GM18507 (cell line): ENCODE data around the gene ATG2B.
"Not testable (repeated sequence)": the region's sequence is repeated elsewhere in the genome, so short reads cannot be mapped to it uniquely, and the experiment has no call there.

ENCODE experiments used
- DNase-seq: peaks from one replicate; pipeline ENCODE4 v3.0.0; 2011; ENCODE audit warnings: low read depth; ENCODE audit not compliant: insufficient read length; ENCODE audit errors: extremely low spot score
- FAIRE-seq: peaks from 2 replicates; lab custom pipeline; 2011; peaks lifted over from hg19 to GRCh38; lab: Jason Lieb, UNC

ATG2B gene

DNA sequence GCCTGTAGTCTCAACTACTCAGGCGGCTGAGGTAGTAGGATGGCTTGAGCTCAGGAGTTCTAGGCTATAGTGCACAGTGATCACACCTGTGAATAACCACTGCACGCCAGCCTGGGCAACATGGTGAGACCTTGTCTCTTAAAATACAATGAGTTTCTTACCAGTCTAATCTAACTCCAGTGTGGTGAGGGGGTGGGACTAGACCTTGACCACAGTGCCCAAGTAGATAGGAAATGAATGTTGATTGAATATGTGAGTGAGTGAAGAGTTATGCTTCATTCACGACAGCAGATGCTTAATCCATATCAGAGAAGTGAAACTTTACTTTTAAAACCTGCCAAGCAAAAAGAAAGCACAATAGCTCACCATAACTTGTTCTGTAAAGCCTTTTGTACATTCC lies 17.6 kb upstream of the ATG2B start:
- FAIRE-seq (peak; percentile 50), DNase-seq (no peak)

DNA sequence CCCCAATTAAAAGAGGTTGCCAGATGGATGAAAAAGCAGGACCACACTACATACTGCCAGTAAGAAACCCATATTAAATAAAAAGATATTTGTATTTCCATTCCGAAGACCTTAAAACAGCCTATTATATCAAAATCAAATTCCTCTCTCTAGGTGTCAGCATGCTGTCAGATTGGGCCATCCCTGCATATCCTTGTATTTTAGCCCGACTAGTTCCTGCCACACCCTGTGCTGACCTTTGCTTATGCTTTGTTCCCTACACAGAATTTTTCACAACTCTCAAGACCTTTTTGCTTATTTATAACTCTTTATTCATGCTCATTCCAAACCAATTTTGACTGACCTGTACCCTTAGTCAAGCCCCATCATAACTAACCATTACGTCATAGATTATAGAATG lies 13.0 kb upstream of the ATG2B start:
- FAIRE-seq (no peak), DNase-seq (no peak)

DNA sequence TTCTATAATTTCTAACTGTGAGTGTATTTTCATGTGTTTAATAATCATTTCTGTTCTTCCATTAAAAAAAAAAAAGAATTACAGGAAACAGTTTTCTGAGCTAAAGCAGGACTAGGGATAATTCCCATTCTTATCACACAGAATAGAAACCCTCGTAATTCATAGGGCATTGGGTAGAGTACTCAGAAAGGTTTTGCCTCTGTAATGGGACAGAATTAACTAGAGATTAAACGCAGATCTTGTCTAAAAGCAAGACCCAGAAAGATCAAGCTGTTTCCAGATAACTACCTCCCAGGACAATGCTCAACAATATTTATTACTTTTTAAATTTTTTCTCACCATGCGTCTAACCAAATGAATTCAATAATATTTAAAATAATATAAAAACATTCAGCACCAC lies 10.4 kb upstream of the ATG2B start:
- no peak for FAIRE-seq
- no peak for DNase-seq

DNA sequence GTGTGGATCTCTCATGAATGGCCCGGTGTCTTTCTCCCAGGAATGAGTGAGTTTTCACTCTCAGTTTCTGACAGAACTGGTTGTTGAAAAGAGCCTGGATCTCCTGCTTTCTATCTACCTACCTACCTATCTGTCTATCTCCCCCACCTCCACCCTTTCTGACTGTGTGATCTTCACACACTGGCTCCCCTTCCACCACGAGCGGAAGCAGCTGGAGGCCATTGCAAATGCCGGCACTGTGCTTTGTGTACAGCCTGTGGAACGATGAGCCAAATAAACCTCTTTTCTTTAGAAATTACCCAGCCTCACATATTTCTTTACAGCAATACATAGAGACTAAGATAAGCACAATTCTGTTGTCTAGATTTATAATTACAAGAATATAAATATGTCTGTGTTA lies 7.4 kb upstream of the ATG2B start:
- FAIRE-seq (no peak), DNase-seq (no peak)

DNA sequence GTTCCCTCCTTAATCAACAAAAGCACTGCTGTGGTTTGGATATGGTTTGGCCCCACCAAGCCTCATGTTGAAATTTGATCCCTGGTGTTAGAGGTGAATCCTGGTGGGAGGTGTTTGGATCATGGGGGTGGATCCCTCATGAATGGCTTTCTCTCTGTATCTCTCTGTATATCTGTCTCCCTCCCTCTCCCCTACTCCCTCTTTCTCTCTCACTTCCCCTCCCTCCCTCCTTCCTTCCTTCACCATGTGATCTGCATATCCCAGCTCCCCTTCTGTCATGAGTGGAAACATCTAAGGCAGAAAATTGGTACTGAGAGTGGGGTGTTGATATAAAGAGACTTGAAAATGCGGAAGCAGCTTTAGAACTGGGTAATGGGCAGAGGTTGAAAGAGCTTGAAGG lies 5.4 kb upstream of the ATG2B start:
- no peak for DNase-seq
- FAIRE-seq, result no peak

DNA sequence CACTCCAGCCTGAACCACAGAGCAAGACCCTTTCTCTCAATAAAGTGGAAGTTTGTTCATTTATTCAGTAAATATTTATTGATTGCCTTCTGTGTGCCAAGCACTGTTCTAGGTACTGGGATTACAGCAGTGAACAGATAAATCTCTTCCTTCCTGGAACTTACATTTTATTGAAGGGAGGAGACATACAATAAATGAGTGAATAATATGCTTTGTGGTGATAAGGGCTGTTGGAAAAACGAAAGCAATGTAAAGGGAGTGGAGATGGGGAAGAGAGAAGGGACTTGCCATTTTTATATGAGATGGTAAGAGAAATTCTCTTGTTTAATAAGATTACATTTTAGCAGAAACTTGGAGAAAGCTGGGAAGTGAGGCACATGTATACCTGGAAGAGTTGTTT lies 1.8 kb upstream of the ATG2B start:
- no peak for FAIRE-seq
- DNase-seq, result no peak

DNA sequence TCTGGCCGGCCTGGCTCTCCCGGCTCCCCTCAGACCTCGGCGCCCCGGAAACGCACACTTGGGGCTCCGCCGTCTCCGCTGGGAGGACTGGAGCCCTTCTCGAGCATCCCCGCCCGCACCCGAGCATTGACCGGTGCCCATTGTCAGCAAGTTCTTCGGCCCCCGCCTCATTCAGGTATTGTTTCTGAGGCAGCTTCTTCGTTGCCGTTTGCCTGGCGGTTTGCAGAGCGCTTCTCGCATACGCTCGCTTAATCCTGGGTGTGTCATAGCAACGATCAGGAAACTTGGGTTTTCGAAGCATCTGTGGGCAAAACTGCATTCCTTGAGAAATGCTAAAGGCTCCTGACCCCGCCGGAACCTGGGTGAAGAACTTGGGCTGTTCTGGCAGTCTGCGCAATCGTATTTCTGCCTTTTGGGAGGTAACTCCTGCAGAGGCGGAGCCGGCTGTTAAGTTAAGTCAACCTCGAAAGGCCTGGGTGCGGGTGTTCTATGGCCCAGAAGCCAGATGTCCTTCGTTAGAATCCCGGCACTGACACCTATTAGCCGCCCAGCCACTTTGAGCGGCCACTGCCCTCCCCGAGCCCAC lies 703 bp upstream of the ATG2B start:
- peak; percentile 46 for FAIRE-seq
- no peak for DNase-seq

DNA sequence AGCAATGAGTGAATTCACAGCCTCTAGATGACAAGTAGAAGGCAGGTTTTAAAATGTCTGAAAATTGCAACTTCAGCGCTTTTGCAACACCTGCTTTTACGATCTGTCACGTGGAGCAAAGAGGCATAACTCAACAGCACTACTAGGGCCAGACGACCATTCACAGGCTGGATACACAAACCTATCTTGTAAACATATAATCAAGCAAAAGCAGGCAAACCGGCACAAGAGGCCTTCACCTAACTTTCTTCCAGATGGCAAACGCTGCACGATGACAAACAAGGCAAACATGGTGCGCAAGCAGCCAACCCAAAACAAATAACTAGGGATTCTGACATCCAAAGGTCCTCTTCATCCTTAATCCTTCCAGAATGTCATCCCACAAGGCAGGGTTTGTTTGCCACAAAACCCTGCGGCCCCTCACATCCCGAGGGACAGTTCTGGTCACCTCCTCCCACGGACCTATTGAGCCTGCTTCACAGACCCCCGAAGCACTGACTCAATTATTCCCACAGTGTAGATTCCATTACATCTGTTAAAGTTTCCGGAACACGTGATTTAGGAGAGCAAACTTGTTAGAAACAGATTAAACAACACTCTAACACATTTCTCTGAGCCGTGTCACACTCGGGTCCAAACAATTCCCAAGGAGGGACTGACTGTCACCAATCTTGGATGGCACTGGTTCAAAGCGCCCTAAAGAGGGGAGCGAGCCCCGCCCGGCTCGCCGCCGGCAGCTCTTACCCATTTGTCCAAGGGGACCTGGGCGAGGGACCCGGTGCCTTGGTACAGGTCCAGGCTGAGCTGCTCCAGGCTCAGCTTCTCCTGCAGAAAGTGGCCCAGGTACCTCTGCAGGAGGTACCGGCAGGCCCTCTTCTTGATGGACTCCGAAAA lies 823 bp downstream of the ATG2B start:
- FAIRE-seq (peak; percentile 76), DNase-seq (no peak)

DNA sequence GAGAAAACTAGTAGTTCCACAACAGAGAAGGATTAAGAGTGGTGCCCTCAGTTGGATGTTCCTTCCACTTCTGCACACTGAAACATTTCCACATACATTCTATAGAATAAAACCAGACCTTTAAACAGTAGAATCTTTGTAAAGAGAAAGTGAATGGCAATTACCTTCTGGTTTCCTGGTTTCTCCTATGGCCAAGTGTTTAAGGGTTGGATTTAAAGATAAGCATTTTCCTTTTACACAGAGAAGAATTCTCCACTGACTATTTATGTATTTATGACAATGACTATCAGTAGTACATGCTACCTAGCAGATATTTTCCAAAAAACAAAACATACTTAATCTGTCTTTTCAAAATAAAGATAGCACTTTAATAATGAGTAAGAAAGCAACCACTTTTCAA lies 3.2 kb downstream of the ATG2B start:
- DNase-seq (no peak), FAIRE-seq (no peak)

DNA sequence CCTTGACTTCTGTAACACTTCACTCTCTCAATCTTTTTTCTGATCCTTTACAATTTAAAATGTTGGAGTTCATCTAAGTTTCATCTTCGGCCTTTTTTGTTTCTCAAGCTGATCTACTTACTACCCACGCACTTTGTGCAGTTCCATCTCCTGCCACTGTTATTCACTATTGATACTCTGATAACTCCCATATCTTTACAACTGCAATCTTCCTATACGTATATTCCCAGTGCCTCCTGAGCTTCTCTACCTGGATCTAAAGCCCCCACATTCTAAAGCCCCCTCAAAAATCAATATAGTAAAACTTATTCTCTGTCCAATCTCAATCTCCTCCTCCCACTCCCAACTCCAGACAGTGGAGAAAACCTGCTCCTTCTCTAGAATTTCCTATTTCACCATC lies 5.9 kb downstream of the ATG2B start:
- FAIRE-seq (no peak), DNase-seq (no peak)

DNA sequence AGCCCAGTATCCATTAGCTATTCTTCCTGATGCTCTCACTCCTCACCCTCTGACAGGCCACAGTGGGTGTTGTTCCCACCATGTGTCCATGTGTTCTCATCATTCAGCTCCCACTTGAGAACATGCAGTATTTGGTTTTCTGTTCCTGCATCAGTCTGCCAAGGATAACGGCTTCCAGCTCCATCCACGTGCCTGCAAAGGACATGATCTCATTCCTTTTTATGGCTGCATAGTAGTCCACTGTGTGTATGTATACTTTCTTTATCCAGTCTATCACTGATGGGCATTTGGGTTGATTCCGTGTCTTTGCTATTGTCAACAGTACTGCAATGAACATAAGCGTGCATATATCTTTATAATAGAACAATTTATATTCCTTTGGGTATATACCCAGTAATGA lies 8.9 kb downstream of the ATG2B start:
- no peak for DNase-seq
- FAIRE-seq, result no peak

DNA sequence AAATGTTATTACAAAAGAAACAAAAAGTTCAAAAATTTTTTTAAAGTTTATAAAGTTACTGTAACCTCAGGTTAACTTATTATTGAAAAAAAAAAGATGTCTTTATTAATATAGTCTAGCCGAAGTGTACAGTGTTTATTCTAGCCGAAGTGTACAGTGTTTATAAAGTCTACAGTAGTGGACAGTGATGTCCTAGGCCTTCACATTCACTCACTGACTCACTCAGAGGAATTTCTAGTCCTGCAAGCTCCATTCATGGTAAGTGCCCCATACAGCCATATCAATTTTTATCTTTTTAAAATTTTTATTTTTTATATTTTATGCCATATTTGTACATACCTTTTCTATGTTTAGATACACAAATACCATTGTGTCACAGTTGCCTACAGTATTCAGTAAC lies 10.4 kb downstream of the ATG2B start:
- FAIRE-seq (no peak), DNase-seq (no peak)

DNA sequence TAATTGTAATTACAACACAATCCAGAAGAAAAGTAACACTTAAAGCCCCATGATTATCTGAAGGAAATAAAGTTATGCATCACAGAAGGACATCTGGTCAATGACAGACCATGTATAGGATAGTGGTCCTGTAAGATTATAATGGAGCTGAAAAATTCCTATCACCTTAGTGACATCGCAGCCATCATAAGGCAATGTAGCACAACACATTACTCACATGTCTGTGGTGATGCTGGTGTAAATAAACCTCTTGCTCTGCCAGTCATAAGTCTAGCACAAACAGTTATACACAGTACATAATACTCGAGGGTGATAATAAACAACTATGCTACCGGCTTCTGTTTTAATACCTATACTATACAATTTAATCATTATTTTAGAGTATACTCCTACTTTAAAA lies 11.2 kb downstream of the ATG2B start:
- DNase-seq (no peak), FAIRE-seq (no peak)

DNA sequence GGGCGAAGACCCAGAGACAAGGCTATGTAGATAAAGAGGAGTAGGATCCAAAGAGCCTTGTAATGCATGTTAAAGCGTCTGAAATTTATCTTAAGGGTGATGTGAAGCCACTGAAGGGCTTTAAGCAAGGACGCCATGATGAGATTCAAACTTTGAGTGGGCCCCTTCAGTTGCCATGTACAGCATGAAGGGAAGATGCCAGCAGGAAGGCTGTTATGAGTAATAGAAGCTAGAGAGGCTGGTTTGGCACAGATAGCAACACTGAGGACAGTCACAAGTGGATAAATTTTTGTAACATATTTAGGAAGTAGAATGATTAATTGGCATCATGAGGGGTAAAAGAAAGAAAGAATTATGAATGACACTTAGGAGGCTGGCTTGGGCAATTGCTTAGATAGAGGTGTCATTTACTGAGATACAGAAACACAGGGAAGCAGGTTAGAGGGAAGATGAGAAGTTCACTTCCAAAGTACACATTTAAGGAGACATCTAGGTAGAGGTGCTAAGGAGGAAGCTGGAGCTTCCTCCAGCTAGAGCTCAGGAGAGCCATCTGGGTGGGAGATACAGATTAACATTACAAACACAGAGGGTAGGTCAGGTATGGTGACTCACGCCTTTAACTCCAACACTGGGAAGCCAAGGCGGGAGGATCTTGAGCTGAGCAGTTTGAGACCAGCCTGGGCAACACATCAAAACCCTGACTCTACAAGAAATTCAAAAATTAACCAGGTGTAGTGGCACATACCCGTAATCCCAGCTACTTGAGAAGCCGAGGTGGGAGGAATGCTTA lies 13.7 kb downstream of the ATG2B start:
- DNase-seq, result no peak
- FAIRE-seq, result no peak

DNA sequence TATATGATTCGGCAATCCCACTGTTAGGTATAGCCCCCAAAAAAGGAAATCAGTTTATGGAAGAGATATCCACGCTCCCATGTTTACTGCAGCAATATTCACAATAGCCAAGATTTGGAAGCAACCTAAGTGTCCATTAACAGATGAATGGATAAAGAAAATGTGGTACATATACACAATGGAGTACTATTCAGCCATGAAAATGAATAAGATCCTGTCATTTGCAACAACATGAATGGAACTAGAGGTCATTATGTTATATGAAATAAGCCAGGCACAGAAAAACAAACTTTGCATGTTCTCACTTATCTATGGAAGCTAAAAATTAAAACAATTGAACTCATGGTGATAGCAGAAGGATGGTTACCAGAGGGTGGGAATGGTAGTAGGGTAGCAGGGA lies 15.2 kb downstream of the ATG2B start:
- DNase-seq, FAIRE-seq: not testable (repeated sequence)

DNA sequence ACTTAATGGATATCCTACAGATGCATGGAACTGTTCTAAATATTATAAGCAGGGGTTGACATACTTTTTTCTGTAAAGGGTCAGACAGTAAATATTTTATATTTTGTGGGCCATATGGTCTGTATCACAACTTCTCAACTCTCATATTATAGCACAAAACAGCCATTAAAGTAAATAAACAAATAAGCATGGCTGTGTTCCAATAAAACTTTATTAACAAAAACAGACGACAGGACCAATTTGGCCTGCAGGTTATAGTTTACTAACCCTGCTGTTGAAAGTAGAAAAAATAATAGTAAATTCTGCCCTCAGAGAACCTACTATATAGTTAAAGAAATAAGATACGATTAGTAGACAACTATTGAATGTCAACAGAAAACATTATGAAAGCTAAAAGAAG lies 17.5 kb downstream of the ATG2B start:
- DNase-seq (no peak), FAIRE-seq (no peak)

DNA sequence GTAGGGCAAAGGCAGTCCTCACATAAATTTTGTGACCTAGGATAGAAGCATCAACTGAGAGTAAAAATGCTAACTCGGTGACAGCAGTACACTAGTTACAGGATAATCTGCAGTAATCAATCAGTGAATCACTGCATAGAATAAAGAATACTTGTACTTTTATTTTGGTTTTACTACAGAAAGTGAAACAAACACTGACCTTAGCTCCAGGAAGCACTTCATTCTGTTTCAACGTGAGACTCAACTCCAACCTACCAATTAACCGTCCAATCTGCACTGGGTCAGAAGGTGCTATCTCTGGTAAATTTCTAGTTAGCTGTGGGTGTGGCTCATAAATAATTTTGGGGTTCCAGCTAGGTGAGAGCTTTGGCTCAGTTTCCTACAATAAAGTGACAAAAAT lies 21.8 kb downstream of the ATG2B start:
- DNase-seq, result no peak
- FAIRE-seq, result no peak

DNA sequence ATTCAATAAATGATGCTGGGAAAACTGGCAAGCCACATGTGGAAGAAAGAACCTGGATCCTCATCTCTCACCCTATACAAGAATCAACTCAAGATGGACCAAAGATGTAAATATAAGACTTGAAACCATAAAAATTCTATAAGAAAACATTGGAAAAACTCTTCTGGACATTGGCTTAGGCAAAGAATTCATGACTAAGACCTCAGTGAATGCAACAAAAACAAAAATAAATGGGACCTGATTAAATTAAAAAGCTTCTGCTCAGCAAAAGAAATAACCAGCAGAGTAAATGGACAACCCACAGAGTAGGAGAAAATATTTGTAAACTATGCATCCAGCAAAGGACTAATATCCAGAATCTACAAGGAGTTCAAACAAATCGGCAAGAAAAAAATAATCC lies 24.6 kb downstream of the ATG2B start:
- DNase-seq (no peak), FAIRE-seq (no peak)

DNA sequence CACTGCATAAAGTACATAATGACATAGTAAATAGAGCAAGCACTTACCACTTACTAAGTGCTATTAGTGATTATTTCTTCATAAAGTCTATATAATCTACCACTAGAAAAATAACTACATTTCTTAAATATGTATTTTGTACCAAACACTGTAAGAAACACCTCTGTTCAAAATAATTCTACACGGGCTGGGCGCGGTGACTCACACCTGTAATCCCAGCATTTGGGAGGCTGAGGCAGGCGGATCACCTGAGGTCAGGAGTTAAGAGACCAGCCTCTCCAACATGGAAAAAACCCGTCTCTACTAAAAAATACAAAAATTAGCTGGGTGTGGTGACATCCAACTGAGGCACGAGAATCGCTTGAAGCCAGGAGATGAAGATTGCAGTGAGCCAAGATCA lies 38.9 kb downstream of the ATG2B start:
- FAIRE-seq, result no peak

DNA sequence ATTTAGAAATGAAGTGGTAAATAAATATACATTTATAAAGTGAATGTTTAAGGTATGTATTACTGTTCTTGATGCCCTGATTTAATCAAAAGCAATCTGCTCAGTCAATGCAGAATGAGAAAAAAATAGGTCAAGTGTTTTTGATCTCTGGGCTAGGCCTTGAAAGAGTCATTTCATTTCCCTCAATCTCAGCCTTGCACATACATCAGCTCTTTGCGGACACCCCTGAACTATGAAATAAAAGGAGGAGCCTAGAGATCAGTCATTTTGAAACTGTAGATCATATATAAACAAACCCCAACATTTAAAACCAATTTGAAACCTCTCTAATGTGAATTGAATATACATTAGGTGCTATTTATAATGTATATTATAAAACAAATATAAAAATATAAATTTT lies 42.5 kb downstream of the ATG2B start:
- DNase-seq, result no peak
- FAIRE-seq, result no peak

More for the DNA sequence above, 38.9 kb downstream of the ATG2B start:
- DNase-seq, result no peak

DNA sequence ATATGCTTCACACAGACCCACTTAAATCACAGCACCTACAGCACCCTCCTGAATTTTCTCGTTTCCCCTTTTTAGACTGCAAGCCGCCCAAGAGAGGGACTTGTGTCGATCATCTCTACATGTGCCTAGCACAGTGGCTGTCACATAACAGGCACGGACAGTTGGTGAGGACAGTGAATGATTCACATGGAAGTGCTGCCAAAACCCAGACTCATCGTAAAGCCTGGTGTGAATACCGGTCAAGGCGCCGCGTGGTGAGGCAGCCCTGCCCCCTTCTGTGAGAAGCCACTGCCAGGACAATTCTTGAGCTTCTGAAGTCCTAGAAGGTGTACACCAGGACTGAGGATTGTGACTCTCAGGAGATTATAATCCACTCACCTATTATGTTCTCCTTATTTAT lies 44.3 kb downstream of the ATG2B start:
- DNase-seq, result no peak
- FAIRE-seq, result no peak
